A673 (cell line): Measurements from ENCODE around the gene FGD6.

Experiments used
- CTCF ChIP-seq: fragments of 300-800, 200-600 bp; sonication (generic); conservative IDR thresholded peaks from 2 replicates; pipeline ENCODE4 v1.5.1; 2017; ENCODE audit warnings: low read depth, mild to moderate bottlenecking, antibody characterized with exemption, low read length, moderate library complexity, mixed read lengths
- EZH2 ChIP-seq: fragments of 200-600 bp; sonication (generic); IDR thresholded peaks from 2 replicates; pipeline ENCODE4 v1.6.1; 2017; ENCODE audit warnings: borderline replicate concordance, low read depth, mild to moderate bottlenecking, mixed read lengths, antibody characterized with exemption, low read length; ENCODE audit not compliant: poor library complexity, severe bottlenecking

- no peak for TF ChIP-seq CTCF
- TF ChIP-seq EZH2: no peak
Measured at GRCh38 chr12:95182868-95183415, 34.3 kb downstream of the FGD6 start.
